ENCODE results near the gene FCER1A. TPM values are rescaled to one million over a fixed set of nuclear protein-coding genes. Genes with fewer than 3 reads are reported as not detected.
"Not testable (repeated sequence)": the region's sequence is repeated elsewhere in the genome, so short reads cannot be mapped to it uniquely, and the experiment has no call there.

FCER1A gene
- total RNA-seq, 1 donor from 2014 or later: not detected

GRCh38 chr1:159338018-159338417 is 35.9 kb downstream of the FCER1A start:
- TF ChIP-seq, protein P1, sequence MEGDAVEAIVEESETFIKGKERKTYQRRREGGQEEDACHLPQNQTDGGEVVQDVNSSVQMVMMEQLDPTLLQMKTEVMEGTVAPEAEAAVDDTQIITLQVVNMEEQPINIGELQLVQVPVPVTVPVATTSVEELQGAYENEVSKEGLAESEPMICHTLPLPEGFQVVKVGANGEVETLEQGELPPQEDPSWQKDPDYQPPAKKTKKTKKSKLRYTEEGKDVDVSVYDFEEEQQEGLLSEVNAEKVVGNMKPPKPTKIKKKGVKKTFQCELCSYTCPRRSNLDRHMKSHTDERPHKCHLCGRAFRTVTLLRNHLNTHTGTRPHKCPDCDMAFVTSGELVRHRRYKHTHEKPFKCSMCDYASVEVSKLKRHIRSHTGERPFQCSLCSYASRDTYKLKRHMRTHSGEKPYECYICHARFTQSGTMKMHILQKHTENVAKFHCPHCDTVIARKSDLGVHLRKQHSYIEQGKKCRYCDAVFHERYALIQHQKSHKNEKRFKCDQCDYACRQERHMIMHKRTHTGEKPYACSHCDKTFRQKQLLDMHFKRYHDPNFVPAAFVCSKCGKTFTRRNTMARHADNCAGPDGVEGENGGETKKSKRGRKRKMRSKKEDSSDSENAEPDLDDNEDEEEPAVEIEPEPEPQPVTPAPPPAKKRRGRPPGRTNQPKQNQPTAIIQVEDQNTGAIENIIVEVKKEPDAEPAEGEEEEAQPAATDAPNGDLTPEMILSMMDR (IDR thresholded peaks at IDR 0.05; ENCODE audit: insufficient read depth, low read length, poor library complexity, severe bottlenecking): no peak
- no peaks in the 10 kb centered on the region for H3K36me3 ChIP-seq (ENCODE audit: control insufficient read depth, insufficient read depth, low read length)
- no peaks in the 10 kb centered on the region for H3K27me3 ChIP-seq (ENCODE audit: control insufficient read depth, insufficient read depth, low read length)
- H3K4me3 ChIP-seq (ENCODE audit: low read depth, low read length): no peak overlapping the region
- no peak for DNase-seq (ENCODE audit: low read depth)

DNA sequence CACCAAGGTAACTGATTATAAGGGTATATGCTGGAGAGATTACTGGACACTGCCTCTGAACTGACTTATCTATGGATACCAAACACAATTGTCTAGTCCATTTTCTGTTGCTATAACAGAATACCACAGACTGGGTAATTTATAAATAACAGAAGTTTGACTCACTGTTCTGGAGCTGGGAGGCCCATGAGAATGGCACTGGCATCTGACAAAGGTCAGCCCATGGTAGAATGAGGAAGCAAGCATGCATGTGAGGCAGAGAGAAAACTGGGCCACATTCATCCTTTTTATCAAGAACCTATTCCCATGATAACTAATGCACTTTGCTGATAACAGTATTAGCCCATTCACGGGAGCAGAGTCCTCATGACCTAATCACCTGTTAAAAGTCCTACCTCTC is 37.4 kb downstream of the FCER1A start:
- TF ChIP-seq, protein P1 (IDR thresholded peaks at IDR 0.05; ENCODE audit: insufficient read depth, low read length, poor library complexity, severe bottlenecking): no peak
- DNase-seq (ENCODE audit: low read depth): no peak
- Histone ChIP-seq H3K27me3 (ENCODE audit: control insufficient read depth, insufficient read depth, low read length) (no peaks in the 10 kb centered on the region), H3K4me3 (ENCODE audit: low read depth, low read length) (no peak overlapping the region), H3K36me3 (ENCODE audit: control insufficient read depth, insufficient read depth, low read length) (no peaks in the 10 kb centered on the region)

DNA sequence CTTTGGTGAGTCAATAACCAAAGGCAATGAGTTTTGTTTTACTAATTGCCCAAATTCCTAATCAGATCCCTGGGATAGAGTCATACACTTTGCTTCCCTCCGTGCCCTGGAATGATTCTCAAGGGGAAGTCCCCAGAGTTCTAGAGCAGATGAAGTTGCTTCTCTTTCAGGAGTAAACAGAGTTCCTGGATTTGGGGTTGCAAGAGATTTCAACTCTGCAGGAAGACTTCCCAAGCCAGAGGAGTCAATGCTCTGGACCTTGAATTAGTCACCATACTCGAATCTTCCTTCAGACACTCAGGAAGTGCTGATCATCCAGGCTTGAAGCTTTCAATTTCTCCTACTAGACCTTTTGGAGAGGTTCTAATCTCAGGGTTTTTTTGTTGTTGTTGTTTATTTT is 39.6 kb downstream of the FCER1A start:
- no peak overlapping the region for H3K4me3 ChIP-seq (ENCODE audit: low read depth, low read length)
- no peaks in the 10 kb centered on the region for H3K27me3 ChIP-seq (ENCODE audit: control insufficient read depth, insufficient read depth, low read length)
- DNase-seq (ENCODE audit: low read depth): no peak
- no peaks in the 10 kb centered on the region for H3K36me3 ChIP-seq (ENCODE audit: control insufficient read depth, insufficient read depth, low read length)
- TF ChIP-seq, protein P1 (IDR thresholded peaks at IDR 0.05; ENCODE audit: insufficient read depth, low read length, poor library complexity, severe bottlenecking): no peak

GRCh38 chr1:159342761-159343425 is 40.8 kb downstream of the FCER1A start:
- TF ChIP-seq, protein P1 (IDR thresholded peaks at IDR 0.05; ENCODE audit: insufficient read depth, low read length, poor library complexity, severe bottlenecking): no peak
- no peak overlapping the region for H3K4me3 ChIP-seq (ENCODE audit: low read depth, low read length)
- H3K27me3 ChIP-seq (ENCODE audit: control insufficient read depth, insufficient read depth, low read length): no peaks in the 10 kb centered on the region
- H3K36me3 ChIP-seq (ENCODE audit: control insufficient read depth, insufficient read depth, low read length): no peaks in the 10 kb centered on the region
- no peak for DNase-seq (ENCODE audit: low read depth)

- not testable (repeated sequence) for H3K4me3 ChIP-seq (ENCODE audit: low read depth, low read length); DNase-seq (ENCODE audit: low read depth); H3K36me3 ChIP-seq (ENCODE audit: control insufficient read depth, insufficient read depth, low read length); H3K27me3 ChIP-seq (ENCODE audit: control insufficient read depth, insufficient read depth, low read length)
Measured at GRCh38 chr1:159349374-159349773, 47.2 kb downstream of the FCER1A start.

DNA sequence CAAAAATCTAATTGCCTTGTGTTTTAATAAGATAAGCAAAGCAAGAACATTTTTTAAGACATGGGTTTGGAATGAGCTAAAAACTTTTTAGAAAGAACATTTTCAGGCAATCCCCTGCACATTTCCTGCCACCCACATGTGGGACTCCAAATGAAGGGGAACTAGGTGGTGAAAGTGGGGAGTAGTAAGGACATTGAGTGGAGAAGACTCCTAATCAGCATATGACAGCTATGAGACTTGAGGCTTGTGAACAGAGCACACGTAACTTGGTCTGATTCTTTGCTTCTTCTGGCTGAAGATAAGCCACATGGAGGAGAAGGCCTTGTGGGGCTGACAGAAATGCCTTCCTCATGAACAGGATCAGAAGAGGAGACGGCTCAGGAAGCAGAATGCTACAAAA is 50.3 kb downstream of the FCER1A start:
- no peak for DNase-seq (ENCODE audit: low read depth)

More for the DNA sequence above, 50.3 kb downstream of the FCER1A start:
- Histone ChIP-seq H3K27me3 (ENCODE audit: control insufficient read depth, insufficient read depth, low read length) (no peaks in the 10 kb centered on the region), H3K36me3 (ENCODE audit: control insufficient read depth, insufficient read depth, low read length) (no peaks in the 10 kb centered on the region), H3K4me3 (ENCODE audit: low read depth, low read length) (no peak overlapping the region)
- TF ChIP-seq, protein P1 (IDR thresholded peaks at IDR 0.05; ENCODE audit: insufficient read depth, low read length, poor library complexity, severe bottlenecking): no peak

Other genes starting within 250 kb of the FCER1A start
- gene AIM2, start 225.6 kb upstream of the FCER1A start, total RNA-seq: not detected in 2 replicates
- gene CADM3, start 130.7 kb upstream of the FCER1A start, total RNA-seq: 0.04 TPM in 1 of 2 replicates, not detected in the other
- gene ACKR1, start 97.5 kb upstream of the FCER1A start, total RNA-seq: not detected in 2 replicates
- gene OR10J4, start 129.9 kb downstream of the FCER1A start, total RNA-seq: not detected in 2 replicates
- gene OR10J1, start 137.4 kb downstream of the FCER1A start, total RNA-seq: not detected in 2 replicates
- not detected in 2 replicates for gene OR10J5, start 233.7 kb downstream of the FCER1A start, total RNA-seq